Measurements from ENCODE around the gene PNKD.

GRCh38 chr2:218368150-218368528, 97.8 kb downstream of the PNKD start:
- TF ChIP-seq CTCF (conservative IDR thresholded peaks at IDR 0.05): no peak
- no peak for TF ChIP-seq ZFX (IDR thresholded peaks at IDR 0.05)

Data from C4-2B (cell line).